Measurements from ENCODE around the gene ITPR2.

GRCh38 chr12:26744697-26745440 lies 88.1 kb downstream of the ITPR2 start:
- TF ChIP-seq CTCF (IDR thresholded peaks at IDR 0.05) (no peak), POLR2A (IDR thresholded peaks at IDR 0.05) (no peak)

Measured in Peyer's patch (tissue), 4 donors.